ENCODE measurements around the gene YAE1.

YAE1 gene

GRCh38 chr7:39606941-39607340, 40.7 kb downstream of the YAE1 start:
- no peak overlapping the region for H3K4me3 ChIP-seq (ENCODE audit: control insufficient read depth, low read depth, low read length)
- TF ChIP-seq CTCF (IDR thresholded peaks at IDR 0.05; ENCODE audit: control insufficient read depth, insufficient read depth, low read depth, low read length, missing control alignments) = no peak

GRCh38 chr7:39607865-39608264, 41.7 kb downstream of the YAE1 start:
- no peak overlapping the region for H3K4me3 ChIP-seq (ENCODE audit: control insufficient read depth, low read depth, low read length)
- no peak for DNase-seq (ENCODE audit: low read depth)
- no peak for TF ChIP-seq CTCF (IDR thresholded peaks at IDR 0.05; ENCODE audit: control insufficient read depth, insufficient read depth, low read depth, low read length, missing control alignments)

More at GRCh38 chr7:39606941-39607340, 40.7 kb downstream of the YAE1 start:
- DNase-seq (ENCODE audit: low read depth) = no peak

GRCh38 chr7:39608278-39608677, 42.1 kb downstream of the YAE1 start:
- no peak for DNase-seq (ENCODE audit: low read depth)
- no peak for TF ChIP-seq CTCF (IDR thresholded peaks at IDR 0.05; ENCODE audit: control insufficient read depth, insufficient read depth, low read depth, low read length, missing control alignments)
- H3K4me3 ChIP-seq (ENCODE audit: control insufficient read depth, low read depth, low read length) = no peak overlapping the region

GRCh38 chr7:39609113-39609934, 43.1 kb downstream of the YAE1 start:
- DNase-seq (ENCODE audit: low read depth) = no peak
- TF ChIP-seq CTCF (IDR thresholded peaks at IDR 0.05; ENCODE audit: control insufficient read depth, insufficient read depth, low read depth, low read length, missing control alignments) = no peak
- H3K4me3 ChIP-seq (ENCODE audit: control insufficient read depth, low read depth, low read length) = peak overlapping the region; percentile 30

GRCh38 chr7:39609935-39610263, 43.7 kb downstream of the YAE1 start:
- DNase-seq (ENCODE audit: low read depth) = no peak
- no peak for TF ChIP-seq CTCF (IDR thresholded peaks at IDR 0.05; ENCODE audit: control insufficient read depth, insufficient read depth, low read depth, low read length, missing control alignments)
- H3K4me3 ChIP-seq (ENCODE audit: control insufficient read depth, low read depth, low read length) = peak overlapping the region; percentile 7; the same call in 1 of the 2 replicates

GRCh38 chr7:39613577-39613976, 47.4 kb downstream of the YAE1 start:
- no peak for DNase-seq (ENCODE audit: low read depth)
- no peak for TF ChIP-seq CTCF (IDR thresholded peaks at IDR 0.05; ENCODE audit: control insufficient read depth, insufficient read depth, low read depth, low read length, missing control alignments)
- H3K4me3 ChIP-seq (ENCODE audit: control insufficient read depth, low read depth, low read length) = no peak overlapping the region
